Natural killer cell (primary cell): Measurements from ENCODE around the gene ADGRV1. TPM values are rescaled to one million over a fixed set of nuclear protein-coding genes. Genes with fewer than 3 reads are reported as not detected.
A peak's percentile ranks its signal among the peaks of the same experiment; 100 is the strongest.
"Not testable (repeated sequence)": the region's sequence is repeated elsewhere in the genome, so short reads cannot be mapped to it uniquely, and the experiment has no call there.

Experiments
- ATAC-seq, 3 donors: fragments of 150-1000 bp in 2 of 3; fragments of 200-7000 bp in 1 of 3; cut with Tn5 transposase; 1 replicate in 1 of 3; 2 replicates in 2 of 3; pipeline ENCODE4 v1.10.0; 2021; ENCODE audit warnings: mild to moderate bottlenecking in 2 of 3, moderate library complexity in 2 of 3
- DNase-seq, 2 donors: peaks; one replicate each; pipeline versions ENCODE4 v3.0.0 to v3.0.0-alpha.2; 2013 to 2021; ENCODE audit warnings: mixed read lengths in 1 of 2
- H3K27ac ChIP-seq: one replicate; pipeline ENCODE4 v1.5.1; 2013; ENCODE audit warnings: mild to moderate bottlenecking, low read length
- H3K27me3 ChIP-seq: one replicate; pipeline ENCODE4 v1.6.1; 2013; ENCODE audit warnings: low read length; ENCODE audit not compliant: control insufficient read depth, insufficient read depth
- H3K36me3 ChIP-seq: one replicate; pipeline ENCODE4 v1.6.1; 2013; ENCODE audit warnings: low read length; ENCODE audit not compliant: control insufficient read depth, insufficient read depth
- H3K4me1 ChIP-seq: one replicate; pipeline ENCODE4 v1.6.1; 2013; ENCODE audit warnings: low read length; ENCODE audit not compliant: control insufficient read depth, insufficient read depth
- H3K4me3 ChIP-seq: one replicate; pipeline ENCODE4 v1.5.1; 2013; ENCODE audit warnings: low read length
- H3K9me3 ChIP-seq: one replicate; pipeline ENCODE4 v1.6.1; 2013; ENCODE audit warnings: low read length; ENCODE audit not compliant: control insufficient read depth, insufficient read depth
- H3K27ac Mint-ChIP-seq, 2 donors: one replicate each; pipeline ENCODE4 v1.8.0; 2022; ENCODE audit warnings: mild to moderate bottlenecking in 2 of 2, mixed read lengths in 2 of 2, moderate library complexity in 1 of 2
- H3K27me3 Mint-ChIP-seq, 2 donors: one replicate each; pipeline ENCODE4 v1.8.0; 2022; ENCODE audit warnings: low read depth in 2 of 2, mixed read lengths in 2 of 2
- H3K36me3 Mint-ChIP-seq: one replicate; pipeline ENCODE4 v1.8.0; 2022; ENCODE audit warnings: mixed read lengths
- H3K4me1 Mint-ChIP-seq, 2 donors: one replicate each; pipeline ENCODE4 v1.8.0; 2022; ENCODE audit warnings: mixed read lengths in 2 of 2
- H3K4me3 Mint-ChIP-seq: one replicate; pipeline ENCODE4 v1.8.0; 2022; ENCODE audit warnings: mild to moderate bottlenecking, moderate library complexity, mixed read lengths
- H3K9me3 Mint-ChIP-seq, 2 donors: one replicate each; pipeline ENCODE4 v1.8.0; 2022; ENCODE audit warnings: mixed read lengths in 2 of 2
- WGBS: methylation state at CpG from one replicate; pipeline ENCODE4 v1.1.7; 2013; ENCODE audit warnings: missing lambda C conversion rate; ENCODE audit not compliant: insufficient coverage; 5-methylcytosine and 5-hydroxymethylcytosine counted together
- intact Hi-C: fragments of 100-400 bp; cut with micrococcal nuclease; formaldehyde crosslinking; loops from one replicate; pipeline ENCODE4 v1.14.2; 2022
- total RNA-seq, 4 donors: library from RNA; stranded (reverse); fragments of 120-200 nt in 1 of 4; gene quantifications; one replicate each; pipeline versions ENCODE4 v1.2.3 to v1.2.4, GENCODE V29; 2013 to 2022
- TF ChIP-seq, protein P1 (sequence below): fragments of 200-600 bp; IDR thresholded peaks from one replicate; pipeline ENCODE4 v1.8.0; 2022; ENCODE audit warnings: antibody characterized with exemption

Gene ADGRV1
- total RNA-seq, 3 donors from 2014 or later (not counting 1 experiment from before 2014, with no cell fraction given) = 0.50 to 0.71 TPM; not detected in 1

GRCh38 chr5:91059409-91059808 is 500.8 kb downstream of the ADGRV1 start:
- peaks cover 0 to 6% of the 10 kb centered on the region in 2 donors for H3K4me1 Mint-ChIP-seq
- no peaks in the 10 kb centered on the region for H3K9me3 Mint-ChIP-seq
- WGBS = no CpG with 5 or more reads among the region's 1 CpG
- Histone ChIP-seq H3K36me3 (no peaks in the 10 kb centered on the region), H3K4me1 (no peaks in the 10 kb centered on the region), H3K4me3 (no peak overlapping the region), H3K27ac (no peak overlapping the region), H3K9me3 (no peaks in the 10 kb centered on the region), H3K27me3 (no peaks in the 10 kb centered on the region)
- H3K27me3 Mint-ChIP-seq = peaks cover 5 to 30% of the 10 kb centered on the region in 2 donors
- TF ChIP-seq, protein P1, sequence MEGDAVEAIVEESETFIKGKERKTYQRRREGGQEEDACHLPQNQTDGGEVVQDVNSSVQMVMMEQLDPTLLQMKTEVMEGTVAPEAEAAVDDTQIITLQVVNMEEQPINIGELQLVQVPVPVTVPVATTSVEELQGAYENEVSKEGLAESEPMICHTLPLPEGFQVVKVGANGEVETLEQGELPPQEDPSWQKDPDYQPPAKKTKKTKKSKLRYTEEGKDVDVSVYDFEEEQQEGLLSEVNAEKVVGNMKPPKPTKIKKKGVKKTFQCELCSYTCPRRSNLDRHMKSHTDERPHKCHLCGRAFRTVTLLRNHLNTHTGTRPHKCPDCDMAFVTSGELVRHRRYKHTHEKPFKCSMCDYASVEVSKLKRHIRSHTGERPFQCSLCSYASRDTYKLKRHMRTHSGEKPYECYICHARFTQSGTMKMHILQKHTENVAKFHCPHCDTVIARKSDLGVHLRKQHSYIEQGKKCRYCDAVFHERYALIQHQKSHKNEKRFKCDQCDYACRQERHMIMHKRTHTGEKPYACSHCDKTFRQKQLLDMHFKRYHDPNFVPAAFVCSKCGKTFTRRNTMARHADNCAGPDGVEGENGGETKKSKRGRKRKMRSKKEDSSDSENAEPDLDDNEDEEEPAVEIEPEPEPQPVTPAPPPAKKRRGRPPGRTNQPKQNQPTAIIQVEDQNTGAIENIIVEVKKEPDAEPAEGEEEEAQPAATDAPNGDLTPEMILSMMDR = no peak
- no peaks in the 10 kb centered on the region for H3K36me3 Mint-ChIP-seq
- ATAC-seq = peak; percentile 42 to 53 (median 46)
- intact Hi-C loops = no loop called here
- H3K27ac Mint-ChIP-seq = no peak overlapping the region
- DNase-seq = peak in 1 of 2 donors; percentile 13
- H3K4me3 Mint-ChIP-seq = no peak overlapping the region

DNA sequence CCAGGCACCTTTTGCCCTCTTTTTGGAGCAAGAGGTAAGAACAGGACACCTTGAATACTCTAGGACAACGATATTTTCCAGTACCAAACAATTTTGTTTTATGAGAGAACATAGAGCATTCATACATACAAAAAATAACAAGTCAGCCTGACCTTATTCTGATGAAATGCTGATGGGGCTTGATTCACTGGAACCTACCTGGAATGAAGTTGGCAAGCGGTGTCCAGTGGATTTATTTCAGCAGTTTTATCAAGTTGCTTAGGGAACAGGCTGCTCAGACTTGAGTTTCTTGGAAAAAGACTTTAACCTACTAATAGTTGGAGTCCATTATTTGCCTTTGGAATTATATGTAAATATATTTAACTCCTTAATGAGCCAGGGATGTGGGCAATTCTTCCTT is 502.5 kb downstream of the ADGRV1 start:
- Mint-ChIP-seq H3K4me3 (no peak overlapping the region), H3K27me3 (peaks cover 10 to 36% of the 10 kb centered on the region in 2 donors), H3K9me3 (no peaks in the 10 kb centered on the region), H3K27ac (no peak overlapping the region), H3K4me1 (peaks cover 0 to 6% of the 10 kb centered on the region in 2 donors), H3K36me3 (no peaks in the 10 kb centered on the region)
- 100% methylated on average over 1 of the region's 2 CpGs for WGBS
- no peaks in the 10 kb centered on the region for H3K9me3 ChIP-seq
- intact Hi-C loops = no loop called here
- H3K27ac ChIP-seq = no peak overlapping the region
- no peaks in the 10 kb centered on the region for H3K4me1 ChIP-seq
- TF ChIP-seq, protein P1 = no peak
- DNase-seq (no peak), ATAC-seq (no peak)
- H3K27me3 ChIP-seq = no peaks in the 10 kb centered on the region
- H3K4me3 ChIP-seq = no peak overlapping the region
- no peaks in the 10 kb centered on the region for H3K36me3 ChIP-seq

GRCh38 chr5:91061946-91062562 is 503.5 kb downstream of the ADGRV1 start:
- Histone ChIP-seq H3K4me3 (no peak overlapping the region), H3K27ac (no peak overlapping the region), H3K36me3 (no peaks in the 10 kb centered on the region), H3K4me1 (no peaks in the 10 kb centered on the region), H3K9me3 (no peaks in the 10 kb centered on the region), H3K27me3 (no peaks in the 10 kb centered on the region)
- H3K27me3 Mint-ChIP-seq = peaks cover 10 to 36% of the 10 kb centered on the region in 2 donors
- 18% methylated on average over 2 of the region's 2 CpGs for WGBS
- DNase-seq (no peak), ATAC-seq (no peak)
- H3K4me3 Mint-ChIP-seq = no peak overlapping the region
- TF ChIP-seq, protein P1 = no peak
- H3K9me3 Mint-ChIP-seq = no peaks in the 10 kb centered on the region
- H3K27ac Mint-ChIP-seq = no peak overlapping the region
- no peaks in the 10 kb centered on the region for H3K36me3 Mint-ChIP-seq
- intact Hi-C loops = no loop called here
- H3K4me1 Mint-ChIP-seq = peaks cover 0 to 6% of the 10 kb centered on the region in 2 donors

- H3K27me3 ChIP-seq, H3K9me3 ChIP-seq, H3K27ac Mint-ChIP-seq, H3K4me1 ChIP-seq, H3K4me1 Mint-ChIP-seq, H3K36me3 Mint-ChIP-seq, H3K4me3 Mint-ChIP-seq, DNase-seq, H3K9me3 Mint-ChIP-seq, H3K27ac ChIP-seq, H3K36me3 ChIP-seq, intact Hi-C loops, H3K4me3 ChIP-seq, ATAC-seq: not testable (repeated sequence)
- 62% methylated on average over 6 of the region's 9 CpGs for WGBS
- H3K27me3 Mint-ChIP-seq = peaks cover 10 to 36% of the 10 kb centered on the region in 2 donors
These were observed 504.6 kb downstream of the ADGRV1 start for GRCh38 chr5:91063098-91063690.
